NCI-H748 (cell line): ENCODE measurements around the gene PF4V1.
A peak's percentile ranks its signal among the peaks of the same experiment; 100 is the strongest.

Experiments used
- DNase-seq: peaks from one replicate; lab custom pipeline; 2025; ENCODE audit not compliant: unreplicated experiment; lab: John Stamatoyannopoulos, UW

The PF4V1 gene

GRCh38 chr4:73853246-73853704 lies at the start of gene PF4V1:
TSS of gene PF4V1 (plus strand) at chr4:73853296. CDS start at chr4:73853363, 67 bp downstream.
- DNase-seq, result no peak

- DNase-seq, result no peak
Observed at GRCh38 chr4:73810191-73810590, 42.9 kb upstream of the PF4V1 start.

GRCh38 chr4:73811841-73812240 lies 41.3 kb upstream of the PF4V1 start:
- no peak for DNase-seq

GRCh38 chr4:73814679-73815078 lies 38.4 kb upstream of the PF4V1 start:
- DNase-seq, result no peak

GRCh38 chr4:73815145-73815544 lies 38.0 kb upstream of the PF4V1 start:
- peak; percentile 22 for DNase-seq

- DNase-seq, result no peak
Observed at GRCh38 chr4:73816814-73817213, 36.3 kb upstream of the PF4V1 start.

GRCh38 chr4:73817341-73817740 lies 35.8 kb upstream of the PF4V1 start:
- no peak for DNase-seq

GRCh38 chr4:73821325-73821724 lies 31.8 kb upstream of the PF4V1 start:
- DNase-seq, result no peak

GRCh38 chr4:73822389-73822788 lies 30.7 kb upstream of the PF4V1 start:
- DNase-seq, result no peak

GRCh38 chr4:73822812-73823504 lies 30.1 kb upstream of the PF4V1 start:
- no peak for DNase-seq

- no peak for DNase-seq
Observed at GRCh38 chr4:73823760-73824159, 29.3 kb upstream of the PF4V1 start.

GRCh38 chr4:73828956-73829355 lies 24.1 kb upstream of the PF4V1 start:
- DNase-seq, result no peak

- no peak for DNase-seq
Observed at GRCh38 chr4:73831569-73831968, 21.5 kb upstream of the PF4V1 start.

- no peak for DNase-seq
Observed at GRCh38 chr4:73832651-73833237, 20.4 kb upstream of the PF4V1 start.

- peak; percentile 23 for DNase-seq
Observed at GRCh38 chr4:73836373-73837279, 16.5 kb upstream of the PF4V1 start, which contains the start of gene CXCL6. TSS of gene CXCL6 (plus strand) at chr4:73836678. CDS start at chr4:73836751, 73 bp downstream.

- DNase-seq, result no peak
Observed at GRCh38 chr4:73839071-73839470, 14.0 kb upstream of the PF4V1 start.

- no peak for DNase-seq
Observed at GRCh38 chr4:73839715-73840114, 13.4 kb upstream of the PF4V1 start.

GRCh38 chr4:73841243-73841925 lies 11.7 kb upstream of the PF4V1 start:
- no peak for DNase-seq

- no peak for DNase-seq
Observed at GRCh38 chr4:73842696-73843095, 10.4 kb upstream of the PF4V1 start.

GRCh38 chr4:73843369-73843768 lies 9.7 kb upstream of the PF4V1 start:
- no peak for DNase-seq

GRCh38 chr4:73844345-73844744 lies 8.8 kb upstream of the PF4V1 start:
- no peak for DNase-seq
